ENCODE measurements around the gene EEF2.

Gene EEF2

DNA sequence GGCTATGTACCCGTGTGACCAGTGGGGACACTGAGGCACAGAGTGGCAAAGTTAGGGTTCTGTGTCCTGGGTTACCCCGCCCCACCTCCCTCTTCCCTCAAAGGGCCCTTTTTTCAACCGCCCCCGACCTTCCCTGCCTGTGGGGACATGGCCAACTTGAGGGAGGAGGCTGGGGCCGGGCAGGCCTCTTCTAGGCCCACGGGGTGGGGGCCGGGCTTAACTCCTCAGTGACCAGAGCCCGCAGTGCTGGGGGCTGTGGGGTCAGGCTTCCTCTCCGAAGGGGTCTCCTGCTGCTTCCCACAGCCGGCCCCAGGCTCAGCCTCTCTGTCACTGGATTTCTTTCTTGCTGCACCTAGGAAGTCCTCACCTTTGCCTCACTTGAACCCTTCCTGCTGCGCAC is 46.2 kb upstream of the EEF2 start:
- Histone ChIP-seq H3K9me3 (no peaks in the 10 kb centered on the region), H3K27me3 (no peaks in the 10 kb centered on the region), H3K27ac (no peak overlapping the region), H3K4me3 (ENCODE audit: low read depth in 1 of 2, low read length in 1 of 2) (no peak overlapping the region), H3K36me3 (peaks cover 86% of the 10 kb centered on the region), H3K4me1 (ENCODE audit: control insufficient read depth in 1 of 2, insufficient read depth in 1 of 2, low read depth in 1 of 2, low read length in 1 of 2) (peaks cover 0 to 4% of the 10 kb centered on the region in 2 experiments)
- TF ChIP-seq, protein P1, sequence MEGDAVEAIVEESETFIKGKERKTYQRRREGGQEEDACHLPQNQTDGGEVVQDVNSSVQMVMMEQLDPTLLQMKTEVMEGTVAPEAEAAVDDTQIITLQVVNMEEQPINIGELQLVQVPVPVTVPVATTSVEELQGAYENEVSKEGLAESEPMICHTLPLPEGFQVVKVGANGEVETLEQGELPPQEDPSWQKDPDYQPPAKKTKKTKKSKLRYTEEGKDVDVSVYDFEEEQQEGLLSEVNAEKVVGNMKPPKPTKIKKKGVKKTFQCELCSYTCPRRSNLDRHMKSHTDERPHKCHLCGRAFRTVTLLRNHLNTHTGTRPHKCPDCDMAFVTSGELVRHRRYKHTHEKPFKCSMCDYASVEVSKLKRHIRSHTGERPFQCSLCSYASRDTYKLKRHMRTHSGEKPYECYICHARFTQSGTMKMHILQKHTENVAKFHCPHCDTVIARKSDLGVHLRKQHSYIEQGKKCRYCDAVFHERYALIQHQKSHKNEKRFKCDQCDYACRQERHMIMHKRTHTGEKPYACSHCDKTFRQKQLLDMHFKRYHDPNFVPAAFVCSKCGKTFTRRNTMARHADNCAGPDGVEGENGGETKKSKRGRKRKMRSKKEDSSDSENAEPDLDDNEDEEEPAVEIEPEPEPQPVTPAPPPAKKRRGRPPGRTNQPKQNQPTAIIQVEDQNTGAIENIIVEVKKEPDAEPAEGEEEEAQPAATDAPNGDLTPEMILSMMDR (IDR thresholded peaks at IDR 0.05) = no peak

DNA sequence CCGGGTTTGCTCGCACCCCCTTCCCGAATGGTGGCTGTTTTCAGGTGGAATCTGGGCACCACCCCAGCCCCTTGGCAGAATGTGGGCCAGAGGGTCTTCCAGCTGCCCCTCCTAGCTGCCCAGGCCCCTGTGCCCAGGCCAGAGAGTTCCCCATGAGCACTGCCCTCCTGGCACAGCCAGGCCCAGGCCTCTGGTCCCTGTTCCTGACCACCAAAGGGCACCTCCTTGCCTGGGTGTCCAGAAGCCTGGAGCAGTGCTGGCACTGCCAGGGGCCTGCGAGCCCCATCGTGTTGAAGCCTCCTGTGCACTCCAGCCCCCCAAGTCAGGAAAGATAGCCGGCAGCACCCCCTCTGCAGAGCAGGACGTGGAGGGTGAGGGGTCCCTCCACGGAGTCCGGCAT is 45.7 kb upstream of the EEF2 start:
- Histone ChIP-seq H3K36me3 (peaks cover 82% of the 10 kb centered on the region), H3K27ac (no peak overlapping the region), H3K27me3 (no peaks in the 10 kb centered on the region), H3K9me3 (no peaks in the 10 kb centered on the region), H3K4me3 (ENCODE audit: low read depth in 1 of 2, low read length in 1 of 2) (no peak overlapping the region), H3K4me1 (ENCODE audit: control insufficient read depth in 1 of 2, insufficient read depth in 1 of 2, low read depth in 1 of 2, low read length in 1 of 2) (peaks cover 0 to 4% of the 10 kb centered on the region in 2 experiments)
- TF ChIP-seq, protein P1 (IDR thresholded peaks at IDR 0.05) = no peak

DNA sequence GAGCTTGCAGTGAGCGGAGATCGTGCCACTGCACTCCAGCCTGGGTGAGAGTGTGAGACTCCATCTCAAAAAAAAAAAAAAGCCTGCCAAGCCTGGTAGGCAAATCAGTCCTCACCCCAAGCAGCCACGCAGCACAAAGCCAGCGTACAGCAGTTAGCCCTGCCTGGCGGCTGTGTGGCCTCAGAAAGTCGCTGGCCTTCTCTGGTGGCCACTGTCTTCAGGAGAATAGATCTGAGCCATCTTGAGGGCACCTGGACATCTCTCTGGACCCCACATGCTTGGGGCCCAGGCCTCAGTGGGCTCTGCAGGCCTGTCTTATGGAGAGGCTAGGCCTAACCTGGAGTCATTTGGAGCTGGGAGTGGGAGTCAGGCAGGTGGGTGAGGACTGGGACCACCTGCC is 45.3 kb upstream of the EEF2 start:
- TF ChIP-seq, protein P1 (IDR thresholded peaks at IDR 0.05) = no peak
- Histone ChIP-seq H3K27me3 (no peaks in the 10 kb centered on the region), H3K4me3 (ENCODE audit: low read depth in 1 of 2, low read length in 1 of 2) (no peak overlapping the region), H3K4me1 (ENCODE audit: control insufficient read depth in 1 of 2, insufficient read depth in 1 of 2, low read depth in 1 of 2, low read length in 1 of 2) (peaks cover 0 to 4% of the 10 kb centered on the region in 2 experiments), H3K27ac (no peak overlapping the region), H3K36me3 (peaks cover 82% of the 10 kb centered on the region), H3K9me3 (no peaks in the 10 kb centered on the region)

DNA sequence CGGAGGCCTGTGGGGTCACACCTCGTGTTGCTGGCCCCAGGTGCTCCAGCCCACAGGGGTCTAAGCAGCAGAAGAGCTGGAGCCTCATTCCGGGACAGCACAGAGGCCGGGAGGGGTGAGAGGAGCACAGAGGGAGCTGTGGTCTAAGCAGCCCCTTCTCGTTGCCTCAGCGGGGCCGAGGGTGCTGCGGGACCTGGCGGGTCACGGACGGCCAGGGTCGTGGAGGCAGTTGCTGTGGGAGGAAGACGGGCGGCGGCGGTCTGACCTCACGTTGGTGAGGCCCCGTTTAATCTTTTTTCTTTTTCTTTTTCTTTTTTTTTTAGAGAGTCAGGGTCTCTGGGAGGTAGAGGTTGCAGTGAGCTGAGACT is 44.0 kb upstream of the EEF2 start:
- no peaks in the 10 kb centered on the region for H3K9me3 ChIP-seq
- no peaks in the 10 kb centered on the region for H3K4me1 ChIP-seq (ENCODE audit: control insufficient read depth in 1 of 2, insufficient read depth in 1 of 2, low read depth in 1 of 2, low read length in 1 of 2)
- TF ChIP-seq, protein P1 (IDR thresholded peaks at IDR 0.05) = no peak
- H3K27ac ChIP-seq = no peak overlapping the region
- no peaks in the 10 kb centered on the region for H3K27me3 ChIP-seq
- H3K36me3 ChIP-seq = peaks cover 82% of the 10 kb centered on the region
- no peak overlapping the region for H3K4me3 ChIP-seq (ENCODE audit: low read depth in 1 of 2, low read length in 1 of 2)

DNA sequence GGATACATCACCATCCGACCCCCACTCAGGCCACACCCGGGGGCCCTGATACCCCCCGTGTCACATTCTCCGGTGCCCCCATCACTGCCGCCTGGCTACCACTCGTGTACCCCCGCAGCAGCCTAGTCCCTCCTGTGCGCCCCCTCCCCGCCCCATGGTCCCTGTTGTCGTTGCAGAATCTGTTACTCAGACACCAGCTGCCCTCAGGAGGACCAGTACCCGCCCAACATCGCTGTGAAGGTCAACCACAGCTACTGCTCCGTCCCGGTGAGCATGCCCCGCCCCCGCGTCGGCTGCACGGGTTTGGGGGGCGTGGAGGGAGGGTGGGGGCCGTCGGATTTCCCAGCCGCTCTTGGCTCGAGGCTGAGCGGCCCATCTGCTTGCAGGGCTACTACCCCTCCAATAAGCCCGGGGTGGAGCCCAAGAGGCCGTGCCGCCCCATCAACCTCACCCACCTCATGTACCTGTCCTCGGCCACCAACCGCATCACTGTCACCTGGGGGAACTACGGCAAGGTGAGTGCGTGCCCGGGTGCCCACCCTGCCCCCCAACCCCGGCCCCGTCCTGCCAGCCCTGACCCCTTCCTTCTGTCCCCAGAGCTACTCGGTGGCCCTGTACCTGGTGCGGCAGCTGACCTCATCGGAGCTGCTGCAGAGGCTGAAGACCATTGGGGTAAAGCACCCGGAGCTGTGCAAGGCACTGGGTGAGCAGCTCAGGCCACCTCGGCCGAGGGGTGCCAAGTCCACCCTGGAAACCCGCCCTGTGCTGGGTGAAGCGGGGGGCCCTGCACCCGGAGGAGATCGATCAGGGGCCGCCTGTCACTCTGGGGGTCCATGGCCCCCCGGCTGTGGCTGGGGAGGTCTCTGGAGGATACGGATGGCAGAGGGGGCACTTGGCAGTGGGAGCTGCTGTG is 43.3 kb upstream of the EEF2 start:
- TF ChIP-seq, protein P1 (IDR thresholded peaks at IDR 0.05) = no peak
- Histone ChIP-seq H3K36me3 (peaks cover 82% of the 10 kb centered on the region), H3K27me3 (no peaks in the 10 kb centered on the region), H3K4me1 (ENCODE audit: control insufficient read depth in 1 of 2, insufficient read depth in 1 of 2, low read depth in 1 of 2, low read length in 1 of 2) (no peaks in the 10 kb centered on the region), H3K4me3 (ENCODE audit: low read depth in 1 of 2, low read length in 1 of 2) (no peak overlapping the region), H3K27ac (no peak overlapping the region), H3K9me3 (no peaks in the 10 kb centered on the region)
